BLaER1 (cell line): ENCODE measurements around the gene MALSU1.
A peak's percentile ranks its signal among the peaks of the same experiment; 100 is the strongest.

Experiments
- H3K27ac ChIP-seq: shearing (Covaris generic); formaldehyde crosslinking; 2 replicates; pipeline ENCODE4 v1.8.1; 2022
- H3K27me3 ChIP-seq: shearing (Covaris generic); formaldehyde crosslinking; 2 replicates; pipeline ENCODE4 v1.8.1; 2022
- H3K36me3 ChIP-seq: shearing (Covaris generic); formaldehyde crosslinking; 2 replicates; pipeline ENCODE4 v1.8.1; 2022
- H3K4me1 ChIP-seq: shearing (Covaris generic); formaldehyde crosslinking; 2 replicates; pipeline ENCODE4 v1.8.1; 2022
- H3K4me2 ChIP-seq: shearing (Covaris generic); formaldehyde crosslinking; 2 replicates; pipeline ENCODE4 v1.8.1; 2022
- H3K4me3 ChIP-seq: shearing (Covaris generic); formaldehyde crosslinking; 2 replicates; pipeline ENCODE4 v1.8.1; 2022
- H3K9ac ChIP-seq: shearing (Covaris generic); formaldehyde crosslinking; 2 replicates; pipeline ENCODE4 v1.8.1; 2022
- H3K9me3 ChIP-seq: shearing (Covaris generic); formaldehyde crosslinking; 2 replicates; pipeline ENCODE4 v1.8.1; 2022
- H4K20me1 ChIP-seq: shearing (Covaris generic); formaldehyde crosslinking; 2 replicates; pipeline ENCODE4 v1.8.1; 2022
- Cebpa-rat ChIP-seq: shearing (Covaris generic); IDR thresholded peaks from 2 replicates; pipeline ENCODE4 v1.8.1; 2022

MALSU1 gene

DNA sequence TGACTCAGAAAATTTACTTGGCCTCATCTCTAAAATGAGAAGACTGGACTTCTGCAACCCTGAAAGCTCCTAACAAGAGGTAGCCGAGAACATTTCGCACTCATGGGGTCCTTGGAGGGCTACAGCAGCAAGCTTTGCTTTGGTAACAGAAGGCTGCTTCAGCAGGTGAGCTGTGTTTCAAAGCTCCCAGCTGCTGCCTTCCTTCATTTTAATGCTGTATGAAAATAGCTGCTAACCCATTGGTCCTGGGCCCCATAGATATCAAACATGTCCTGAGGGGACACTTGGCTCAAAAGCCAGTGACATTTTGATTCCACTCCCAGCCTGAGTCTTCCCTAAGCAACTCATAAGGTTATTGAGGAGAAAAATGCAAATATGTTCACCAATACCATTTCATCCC, 14.3 kb upstream of the MALSU1 start:
- peaks cover 4% of the 10 kb centered on the region for H3K9me3 ChIP-seq

DNA sequence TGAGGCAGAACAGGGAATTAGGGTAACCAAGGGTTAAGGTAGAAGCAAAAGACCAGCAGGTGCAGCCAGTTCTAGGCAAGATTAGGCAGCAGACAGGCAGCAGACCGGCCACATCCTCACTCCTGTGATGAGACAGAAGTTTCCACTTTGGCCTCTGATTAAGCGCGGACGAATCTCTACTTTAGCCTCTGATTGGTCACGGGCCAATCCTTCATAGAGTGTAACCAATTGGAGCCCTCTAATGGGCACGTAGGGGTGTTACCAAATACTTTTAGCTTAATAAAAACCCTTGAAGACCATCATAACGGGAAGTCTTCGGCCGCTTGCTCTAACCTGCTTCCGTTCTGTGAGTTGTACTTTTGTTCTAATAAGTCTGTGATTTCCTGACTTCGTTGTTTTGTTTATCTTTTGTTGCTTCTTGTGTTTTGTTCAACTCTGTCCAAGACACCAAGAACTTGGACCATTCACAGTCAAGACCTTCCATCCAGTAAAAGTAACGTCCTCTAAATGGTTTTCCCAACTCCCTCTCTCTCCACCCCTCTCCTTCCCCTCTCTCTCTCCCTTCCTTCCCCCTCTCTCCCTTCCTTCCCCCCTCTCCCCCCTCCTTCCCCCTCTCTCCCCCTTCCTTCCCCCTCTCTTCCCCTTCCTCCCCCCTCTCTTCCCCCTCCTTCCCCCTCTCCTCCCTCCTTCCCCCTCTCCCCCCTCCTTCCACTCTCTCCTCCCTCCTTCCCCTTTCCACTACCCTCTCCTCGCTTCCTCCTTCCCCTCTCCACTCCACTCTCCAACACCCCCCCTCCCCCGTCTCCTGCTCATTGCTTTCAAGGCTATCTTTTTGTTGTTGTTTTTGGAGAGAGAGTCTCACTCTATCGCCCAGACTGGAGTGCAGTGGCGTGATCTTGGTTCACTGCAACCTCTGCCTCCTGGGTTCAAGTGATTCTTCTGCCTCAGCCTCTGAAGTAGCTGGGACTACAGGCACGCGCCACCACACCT, 13.2 kb upstream of the MALSU1 start:
- Histone ChIP-seq H3K4me1 (peaks cover 13% of the 10 kb centered on the region), H3K36me3 (no peaks in the 10 kb centered on the region), H3K9me3 (peaks cover 4% of the 10 kb centered on the region), H3K4me2 (no peak overlapping the region), H4K20me1 (no peaks in the 10 kb centered on the region), H3K27ac (no peak overlapping the region), H3K4me3 (no peak overlapping the region), H3K27me3 (no peaks in the 10 kb centered on the region), H3K9ac (no peak overlapping the region)
- no peak for TF ChIP-seq Cebpa-rat

More for the DNA sequence above, 14.3 kb upstream of the MALSU1 start:
- H3K36me3 ChIP-seq = no peaks in the 10 kb centered on the region
- no peak overlapping the region for H3K4me3 ChIP-seq
- H3K9ac ChIP-seq = no peak overlapping the region
- H3K27me3 ChIP-seq = no peaks in the 10 kb centered on the region
- H3K4me2 ChIP-seq = no peak overlapping the region
- H4K20me1 ChIP-seq = no peaks in the 10 kb centered on the region
- peaks cover 9% of the 10 kb centered on the region for H3K4me1 ChIP-seq
- no peak for TF ChIP-seq Cebpa-rat
- no peak overlapping the region for H3K27ac ChIP-seq

DNA sequence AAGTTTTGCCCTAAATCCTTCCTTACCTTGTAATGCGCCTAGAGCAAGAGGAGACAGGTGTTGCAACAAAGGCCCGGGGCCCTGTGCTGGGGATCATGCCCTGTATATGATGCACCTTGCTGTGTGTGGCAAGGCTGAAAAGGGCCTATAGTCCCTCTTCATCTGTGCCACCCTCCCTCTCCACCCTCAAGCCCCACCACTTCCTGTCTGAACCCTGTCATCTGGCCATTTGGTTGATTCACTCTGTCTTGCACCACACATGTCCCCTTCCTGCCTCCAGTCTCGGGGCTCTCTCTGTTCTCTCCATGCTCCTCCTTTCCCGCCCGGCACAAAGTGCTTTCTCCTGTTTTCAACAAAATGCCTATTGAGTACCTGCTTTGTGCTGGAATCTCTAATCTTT, 11.5 kb upstream of the MALSU1 start:
- H3K4me3 ChIP-seq = no peak overlapping the region
- no peaks in the 10 kb centered on the region for H3K36me3 ChIP-seq
- H3K9me3 ChIP-seq = peaks cover 4% of the 10 kb centered on the region
- no peaks in the 10 kb centered on the region for H3K27me3 ChIP-seq
- H3K4me2 ChIP-seq = peak overlapping the region; percentile 25
- H3K4me1 ChIP-seq = peaks cover 13% of the 10 kb centered on the region
- no peaks in the 10 kb centered on the region for H4K20me1 ChIP-seq
- no peak overlapping the region for H3K9ac ChIP-seq
- no peak overlapping the region for H3K27ac ChIP-seq
- no peak for TF ChIP-seq Cebpa-rat

DNA sequence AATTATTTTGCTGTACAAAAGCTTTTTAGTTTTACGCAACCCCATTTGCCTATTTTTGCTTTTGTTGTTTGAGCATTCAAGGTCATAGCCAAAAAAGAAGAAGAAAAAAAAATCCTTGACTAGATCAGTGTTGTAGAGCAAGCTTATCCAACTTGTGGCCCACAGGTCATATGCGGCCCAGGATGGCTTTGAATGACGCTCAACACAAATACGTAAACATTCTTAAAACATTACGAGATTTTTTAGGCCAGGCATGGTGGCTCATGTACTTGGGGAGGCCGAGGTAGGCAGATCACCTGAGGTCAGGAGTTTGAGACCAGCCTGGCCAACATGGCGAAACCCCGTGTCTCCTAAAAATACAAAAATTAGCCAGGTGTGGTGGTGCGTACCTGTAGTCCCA, 8.1 kb upstream of the MALSU1 start:
- no peak overlapping the region for H3K9ac ChIP-seq
- H3K9me3 ChIP-seq = peaks cover 4% of the 10 kb centered on the region; the same call in 1 of the 2 replicates
- no peak overlapping the region for H3K4me3 ChIP-seq
- peaks cover 20% of the 10 kb centered on the region for H3K4me1 ChIP-seq
- H3K27ac ChIP-seq = no peak overlapping the region
- no peaks in the 10 kb centered on the region for H3K27me3 ChIP-seq
- no peaks in the 10 kb centered on the region for H4K20me1 ChIP-seq
- no peak overlapping the region for H3K4me2 ChIP-seq
- H3K36me3 ChIP-seq = no peaks in the 10 kb centered on the region
- no peak for TF ChIP-seq Cebpa-rat

- Histone ChIP-seq H3K9ac (no peak overlapping the region), H3K27ac (no peak overlapping the region), H3K9me3 (no peaks in the 10 kb centered on the region; the same call in 1 of the 2 replicates), H3K27me3 (no peaks in the 10 kb centered on the region), H3K36me3 (no peaks in the 10 kb centered on the region), H3K4me3 (no peak overlapping the region), H3K4me2 (no peak overlapping the region), H4K20me1 (no peaks in the 10 kb centered on the region), H3K4me1 (peaks cover 20% of the 10 kb centered on the region)
- no peak for TF ChIP-seq Cebpa-rat
Observed at GRCh38 chr7:23291957-23292560, 7.1 kb upstream of the MALSU1 start.

DNA sequence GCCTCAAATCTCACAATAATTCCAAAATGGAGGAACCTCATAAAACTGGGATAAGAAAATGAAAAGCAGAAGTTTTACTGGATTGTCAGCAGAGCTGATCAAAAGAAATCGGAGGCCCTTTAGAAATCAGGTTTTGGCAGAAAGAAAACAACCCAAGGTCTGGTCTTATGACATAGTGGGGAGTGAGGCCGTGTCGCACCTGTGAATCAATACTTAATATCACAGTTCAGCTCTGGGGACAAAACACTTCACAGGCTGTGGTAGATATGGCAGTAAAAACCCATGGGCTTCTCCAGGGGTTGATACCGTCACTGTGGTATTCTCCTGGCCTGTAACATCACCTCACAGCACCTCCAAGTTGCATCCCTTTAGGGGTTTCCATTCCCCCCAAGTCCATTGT, 6.5 kb upstream of the MALSU1 start:
- TF ChIP-seq Cebpa-rat = no peak
- no peaks in the 10 kb centered on the region for H3K36me3 ChIP-seq
- no peaks in the 10 kb centered on the region for H3K27me3 ChIP-seq
- peaks cover 18% of the 10 kb centered on the region for H3K4me1 ChIP-seq
- H4K20me1 ChIP-seq = no peaks in the 10 kb centered on the region
- no peak overlapping the region for H3K27ac ChIP-seq
- no peak overlapping the region for H3K4me2 ChIP-seq
- H3K9me3 ChIP-seq = no peaks in the 10 kb centered on the region
- H3K4me3 ChIP-seq = no peak overlapping the region
- no peak overlapping the region for H3K9ac ChIP-seq

- TF ChIP-seq Cebpa-rat = no peak
- no peaks in the 10 kb centered on the region for H3K9me3 ChIP-seq
- 0 out of 2 replicates have a peak overlapping the region, but pooled peaks have one; percentile 2 for H3K4me2 ChIP-seq
- no peak overlapping the region for H3K9ac ChIP-seq
- no peaks in the 10 kb centered on the region for H4K20me1 ChIP-seq
- no peak overlapping the region for H3K27ac ChIP-seq
- H3K27me3 ChIP-seq = no peaks in the 10 kb centered on the region
- no peaks in the 10 kb centered on the region for H3K36me3 ChIP-seq
- H3K4me1 ChIP-seq = peaks cover 11% of the 10 kb centered on the region; the same call in 1 of the 2 replicates
- H3K4me3 ChIP-seq = no peak overlapping the region
Observed at GRCh38 chr7:23293500-23294073, 5.6 kb upstream of the MALSU1 start.

DNA sequence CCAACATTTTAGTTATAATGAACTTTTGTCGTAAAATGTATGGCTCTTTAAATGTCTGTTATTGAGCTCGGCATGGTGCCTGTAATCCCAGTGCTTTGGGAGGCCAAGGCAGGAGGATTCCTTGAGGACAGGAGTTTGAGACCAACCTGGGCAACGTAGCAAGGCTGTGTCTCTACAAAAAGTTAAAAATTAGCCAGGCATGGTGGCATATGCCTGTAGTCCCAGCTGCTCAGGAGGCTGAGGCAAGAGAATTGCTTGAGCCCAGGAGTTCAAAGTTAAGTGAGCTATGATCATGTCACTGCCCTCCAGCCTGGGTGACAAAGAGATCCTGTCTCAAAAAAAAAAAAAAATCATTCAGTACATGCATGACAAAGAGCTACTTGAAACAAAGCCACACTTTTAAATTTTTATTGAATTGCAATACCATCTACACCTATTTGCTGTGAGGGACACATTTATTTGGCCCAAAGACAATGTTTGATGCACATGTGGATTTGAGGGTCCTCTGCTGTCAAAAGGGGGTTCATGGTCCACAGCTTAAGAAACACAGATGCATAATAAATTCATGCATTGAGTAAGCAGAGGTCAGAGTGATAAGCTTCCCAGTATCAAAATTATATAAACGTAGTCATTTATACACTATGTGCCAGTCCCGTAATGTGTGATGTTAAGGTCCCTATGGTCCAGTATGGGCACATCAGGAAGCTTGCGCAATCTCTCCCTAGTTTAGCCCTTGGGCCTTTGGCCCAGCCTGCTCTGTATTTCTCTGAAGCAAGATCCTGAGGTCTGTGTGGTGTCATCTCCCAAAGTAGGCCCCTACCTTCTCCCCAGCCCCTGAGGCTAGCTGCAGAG, 4.4 kb upstream of the MALSU1 start:
- peak; percentile 69 for TF ChIP-seq Cebpa-rat
- H3K27me3 ChIP-seq = no peaks in the 10 kb centered on the region
- H3K9ac ChIP-seq = no peak overlapping the region
- H3K4me3 ChIP-seq = no peak overlapping the region
- H3K36me3 ChIP-seq = no peaks in the 10 kb centered on the region
- no peak overlapping the region for H3K4me2 ChIP-seq
- H3K4me1 ChIP-seq = peaks cover 12% of the 10 kb centered on the region; the same call in 1 of the 2 replicates
- H3K9me3 ChIP-seq = no peaks in the 10 kb centered on the region
- H3K27ac ChIP-seq = no peak overlapping the region
- peaks cover 4% of the 10 kb centered on the region for H4K20me1 ChIP-seq

- Histone ChIP-seq H3K4me2 (no peak overlapping the region), H3K27ac (no peak overlapping the region), H3K4me1 (peaks cover 13% of the 10 kb centered on the region), H3K4me3 (no peak overlapping the region), H4K20me1 (peaks cover 9% of the 10 kb centered on the region), H3K9ac (no peak overlapping the region), H3K27me3 (no peaks in the 10 kb centered on the region), H3K9me3 (no peaks in the 10 kb centered on the region), H3K36me3 (no peaks in the 10 kb centered on the region)
- no peak for TF ChIP-seq Cebpa-rat
Observed at GRCh38 chr7:23295401-23295697, 3.8 kb upstream of the MALSU1 start.
